ENCODE measurements around the gene ZPR1.

ZPR1 gene

DNA sequence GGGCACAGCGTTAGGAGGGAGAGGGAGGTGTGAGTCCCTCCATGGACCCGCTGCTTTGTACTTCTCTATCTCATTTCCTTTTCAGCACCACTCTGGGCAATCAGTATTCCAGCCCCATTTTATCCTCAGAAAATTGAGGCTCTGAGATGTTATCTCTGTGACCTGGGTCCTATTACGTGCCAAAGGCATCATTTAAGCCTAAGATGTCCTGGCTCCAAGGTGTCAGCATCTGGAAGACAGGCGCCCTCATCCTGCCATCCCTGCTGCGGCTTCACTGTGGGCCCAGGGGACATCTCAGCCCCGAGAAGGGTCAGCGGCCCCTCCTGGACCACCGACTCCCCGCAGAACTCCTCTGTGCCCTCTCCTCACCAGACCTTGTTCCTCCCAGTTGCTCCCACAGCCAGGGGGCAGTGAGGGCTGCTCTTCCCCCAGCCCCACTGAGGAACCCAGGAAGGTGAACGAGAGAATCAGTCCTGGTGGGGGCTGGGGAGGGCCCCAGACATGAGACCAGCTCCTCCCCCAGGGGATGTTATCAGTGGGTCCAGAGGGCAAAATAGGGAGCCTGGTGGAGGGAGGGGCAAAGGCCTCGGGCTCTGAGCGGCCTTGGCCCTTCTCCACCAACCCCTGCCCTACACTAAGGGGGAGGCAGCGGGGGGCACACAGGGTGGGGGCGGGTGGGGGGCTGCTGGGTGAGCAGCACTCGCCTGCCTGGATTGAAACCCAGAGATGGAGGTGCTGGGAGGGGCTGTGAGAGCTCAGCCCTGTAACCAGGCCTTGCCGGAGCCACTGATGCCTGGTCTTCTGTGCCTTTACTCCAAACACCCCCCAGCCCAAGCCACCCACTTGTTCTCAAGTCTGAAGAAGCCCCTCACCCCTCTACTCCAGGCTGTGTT lies 41.1 kb upstream of the ZPR1 start:
- no peak for TF ChIP-seq ZNF274 (IDR thresholded peaks at IDR 0.05; ENCODE audit: low read depth, low read length)
- no peak overlapping the region for H3K4me3 ChIP-seq (ENCODE audit: low read length)

DNA sequence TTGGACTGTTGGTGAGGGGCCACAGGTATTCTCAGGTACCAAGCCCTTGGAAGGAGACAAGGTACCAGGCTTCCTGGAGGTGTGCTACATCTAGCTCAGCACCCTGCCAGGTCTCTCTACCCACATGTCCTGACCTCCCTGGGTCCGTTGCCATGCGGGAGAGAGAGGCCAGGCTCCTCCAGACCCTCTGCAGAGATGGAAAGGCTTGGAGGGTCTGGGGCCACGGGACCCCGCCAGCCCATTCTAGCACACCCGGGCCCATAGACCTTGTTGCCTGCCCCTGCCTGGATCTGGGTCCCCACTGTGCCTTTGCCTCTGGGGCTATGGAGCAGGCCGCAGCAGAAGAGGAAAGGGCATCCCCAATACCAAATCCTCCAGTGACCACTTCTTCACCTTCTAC lies 39.6 kb upstream of the ZPR1 start:
- no peak for TF ChIP-seq ZNF274 (IDR thresholded peaks at IDR 0.05; ENCODE audit: low read depth, low read length)
- H3K4me3 ChIP-seq (ENCODE audit: low read length), result no peak overlapping the region

DNA sequence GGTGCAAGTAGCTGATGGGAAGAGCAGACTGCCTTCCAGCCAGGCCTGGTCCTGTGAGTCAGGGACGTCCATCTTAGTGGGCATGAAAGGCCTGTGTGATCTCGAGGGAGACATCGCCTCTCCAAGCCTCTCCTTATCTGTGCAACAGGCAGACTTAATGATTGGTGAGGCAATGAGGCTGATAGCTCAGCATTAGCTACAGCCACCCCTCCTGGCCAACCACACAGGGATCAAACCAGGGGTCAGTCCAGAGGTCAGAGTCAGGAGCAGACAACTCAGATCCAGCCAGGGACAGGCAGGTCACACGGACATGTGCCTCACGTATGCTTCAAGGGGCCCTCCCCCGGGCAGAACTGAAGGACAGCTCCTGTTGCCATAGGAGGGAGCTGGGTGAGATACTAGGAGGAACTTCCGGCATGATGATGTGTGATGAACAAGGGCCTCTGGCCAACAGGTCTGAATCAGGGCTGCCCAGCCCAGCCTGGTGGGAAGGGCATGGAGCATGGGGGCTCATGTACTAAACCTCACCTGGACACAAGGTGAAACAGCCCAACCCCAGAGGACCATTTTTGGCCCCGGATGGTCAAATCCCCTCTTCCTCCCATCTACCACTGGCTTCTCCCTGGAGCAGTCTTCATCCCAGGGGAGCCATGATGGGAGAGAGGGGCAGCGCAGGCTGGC lies 39.1 kb upstream of the ZPR1 start:
- no peak overlapping the region for H3K4me3 ChIP-seq (ENCODE audit: low read length)
- TF ChIP-seq ZNF274 (IDR thresholded peaks at IDR 0.05; ENCODE audit: low read depth, low read length), result no peak

DNA sequence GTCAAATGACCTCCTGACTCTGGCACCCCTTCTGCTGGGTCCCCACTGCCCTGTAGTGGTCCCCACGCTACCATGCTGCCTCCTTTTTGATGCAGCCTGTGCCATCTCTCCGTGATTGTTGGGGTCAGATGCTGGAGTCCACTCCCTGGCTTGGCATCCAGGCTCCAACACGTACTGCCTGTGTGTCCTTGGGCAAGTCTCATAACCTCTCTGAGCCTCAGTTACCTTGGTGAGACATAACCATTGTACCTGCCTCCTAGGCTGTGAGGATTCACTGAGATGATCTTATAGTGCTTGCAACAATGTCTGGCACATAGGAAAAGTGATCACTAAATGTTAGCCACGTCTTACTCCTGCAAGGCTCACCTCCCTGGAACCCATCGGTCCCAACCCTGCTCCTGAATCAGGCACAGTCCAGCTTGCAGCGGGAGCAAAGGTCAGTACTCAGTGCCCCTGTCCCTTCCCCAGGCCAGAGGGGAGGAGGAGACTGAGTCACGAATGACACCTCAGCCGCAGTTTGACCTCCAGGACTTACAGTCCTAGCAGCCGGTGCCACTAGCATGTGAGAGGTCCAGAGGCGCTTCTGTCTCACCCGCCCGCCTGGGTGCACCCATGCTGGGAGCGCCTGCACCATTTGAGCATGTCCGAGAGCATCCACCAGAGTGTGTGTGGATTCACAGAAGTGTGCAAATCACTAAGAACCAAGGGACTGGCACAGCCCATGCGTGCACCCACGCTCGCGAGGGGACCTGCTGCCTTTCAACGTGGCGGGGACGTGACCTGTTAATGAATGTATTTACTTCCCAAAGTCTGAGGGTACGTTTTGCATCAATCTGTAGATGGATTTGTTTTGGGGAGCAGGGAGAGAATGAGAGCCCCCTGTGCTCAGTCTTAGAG lies 38.3 kb upstream of the ZPR1 start:
- no peak overlapping the region for H3K4me3 ChIP-seq (ENCODE audit: low read length)
- TF ChIP-seq ZNF274 (IDR thresholded peaks at IDR 0.05; ENCODE audit: low read depth, low read length), result no peak

DNA sequence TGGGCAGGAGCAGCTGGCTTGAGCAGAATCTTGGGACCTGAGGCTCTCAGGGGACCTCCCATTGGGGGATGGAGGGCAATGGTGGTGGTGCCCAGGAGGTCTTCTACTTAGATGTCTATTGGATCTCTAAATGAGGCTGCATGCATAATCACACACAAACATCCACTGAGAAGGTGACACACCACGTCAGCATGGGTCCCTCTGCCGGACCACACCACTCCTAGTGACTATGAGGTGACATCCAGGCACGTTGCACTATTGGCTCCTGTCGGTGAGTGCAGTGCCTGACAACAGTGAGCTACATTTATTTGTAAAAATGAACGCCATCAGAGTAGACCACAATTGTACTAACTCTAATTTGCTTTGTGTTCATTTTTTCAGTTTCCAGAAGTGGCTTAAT lies 37.6 kb upstream of the ZPR1 start:
- no peak for TF ChIP-seq ZNF274 (IDR thresholded peaks at IDR 0.05; ENCODE audit: low read depth, low read length)
- no peak overlapping the region for H3K4me3 ChIP-seq (ENCODE audit: low read length)

DNA sequence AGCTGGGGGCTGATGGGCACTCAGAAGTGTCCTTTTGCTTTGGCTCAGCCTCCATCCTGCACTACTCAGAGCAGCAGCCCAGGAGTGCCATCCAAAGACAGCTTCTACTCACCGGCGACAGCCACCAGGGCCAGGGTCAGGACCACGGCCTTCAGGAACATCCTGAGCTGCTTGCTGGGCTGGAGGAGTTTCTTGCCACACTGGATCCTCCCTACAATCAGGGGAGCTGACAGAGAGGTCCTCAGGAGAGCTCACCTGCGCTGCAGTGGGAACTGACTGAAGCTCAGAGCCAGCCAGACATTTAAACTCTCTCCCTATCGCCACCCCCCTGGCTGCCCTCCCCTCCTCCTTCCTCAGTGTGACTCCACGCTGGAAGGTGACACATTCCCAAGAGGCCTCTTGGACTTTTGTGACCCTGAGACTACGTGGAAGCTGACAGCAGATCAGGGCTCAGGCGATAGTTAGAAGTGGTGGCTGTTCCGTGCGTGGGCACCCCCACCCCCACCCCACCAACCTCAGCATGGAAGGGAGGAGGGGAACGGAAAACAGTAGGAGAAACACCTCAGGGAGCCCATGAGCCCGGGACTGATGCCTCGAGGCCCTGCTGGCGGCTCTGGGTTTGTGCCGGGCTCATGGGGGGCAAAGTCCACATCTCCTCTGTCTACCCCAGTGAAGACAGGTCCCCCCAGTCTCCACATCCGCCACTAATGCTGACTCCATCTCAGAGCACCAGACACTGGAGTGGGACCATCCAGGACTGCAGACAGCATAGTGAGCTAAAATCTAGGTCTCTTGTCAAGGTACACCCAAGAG lies 35.4 kb upstream of the ZPR1 start, which contains the start of gene APOA4:
Gene APOA4 (minus strand): TSS at position 274 of the 813 bp plus-strand sequence. CDS start 113 bp downstream, at position 161.
- no peak within 1 kb of the TSS for H3K4me3 ChIP-seq (ENCODE audit: low read length)
- no peak for TF ChIP-seq ZNF274 (IDR thresholded peaks at IDR 0.05; ENCODE audit: low read depth, low read length)

DNA sequence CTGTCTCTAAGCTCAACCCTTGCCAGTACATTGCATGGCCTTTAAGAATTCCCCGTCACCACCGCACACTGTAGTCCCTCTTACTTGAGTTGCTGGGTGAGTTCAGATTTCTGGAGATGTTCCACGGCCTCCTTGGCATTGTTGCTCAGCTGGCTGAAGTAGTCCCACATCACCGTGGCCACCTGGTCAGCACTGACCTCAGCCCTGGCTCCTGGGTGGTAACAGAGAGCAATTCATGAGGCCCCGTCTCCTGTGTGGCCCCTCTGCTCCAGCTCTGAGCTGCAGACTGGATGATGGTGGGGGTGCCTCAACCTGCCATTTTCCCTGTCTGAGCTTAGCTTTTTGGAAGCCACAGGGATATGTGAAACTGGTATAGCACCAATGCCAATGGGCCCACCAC lies 34.8 kb upstream of the ZPR1 start:
- no peak for TF ChIP-seq ZNF274 (IDR thresholded peaks at IDR 0.05; ENCODE audit: low read depth, low read length)
- H3K4me3 ChIP-seq (ENCODE audit: low read length), result no peak overlapping the region

DNA sequence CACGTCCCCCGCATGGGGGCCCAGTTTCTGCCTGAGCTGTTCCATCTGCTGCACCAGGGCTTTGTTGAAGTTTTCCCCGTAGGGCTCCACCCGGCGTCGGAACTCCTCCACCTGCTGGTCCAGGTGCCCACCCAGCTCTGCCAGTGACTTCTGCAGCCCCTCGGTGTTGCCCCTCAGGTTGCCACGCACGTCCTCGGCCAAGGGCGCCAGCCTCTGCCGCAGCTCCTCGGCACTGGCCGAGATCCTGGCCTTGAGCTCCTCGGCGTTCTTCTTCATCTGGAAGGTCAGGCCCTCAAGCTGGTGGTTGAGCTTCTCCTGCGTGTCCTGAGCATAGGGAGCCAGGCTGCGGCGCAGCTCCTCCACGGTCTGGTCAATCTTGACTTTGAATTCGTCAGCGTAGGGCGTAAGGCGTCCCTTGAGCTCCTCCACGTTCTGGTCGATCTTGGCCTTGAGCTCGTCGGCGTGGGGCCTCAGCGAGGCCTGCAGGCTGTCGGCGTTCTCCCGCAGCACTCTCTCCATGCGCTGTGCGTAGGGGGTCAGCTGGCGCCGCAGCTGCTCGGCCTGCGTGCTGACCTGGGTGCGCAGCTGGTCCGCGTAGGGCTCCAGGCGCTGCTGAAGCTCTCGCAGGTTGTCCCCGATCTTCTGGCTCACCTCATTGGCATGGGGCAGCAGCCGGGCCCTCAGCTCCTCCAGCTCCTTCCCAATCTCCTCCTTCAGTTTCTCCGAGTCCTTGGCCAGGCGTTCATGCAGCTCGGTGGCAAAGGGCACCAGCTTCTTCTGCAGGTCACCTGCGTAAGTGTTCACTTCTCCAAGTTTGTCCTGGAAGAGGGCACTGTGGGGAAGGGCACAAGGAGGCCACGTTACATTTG lies 33.5 kb upstream of the ZPR1 start:
- H3K4me3 ChIP-seq (ENCODE audit: low read length), result no peak overlapping the region
- TF ChIP-seq ZNF274 (IDR thresholded peaks at IDR 0.05; ENCODE audit: low read depth, low read length), result no peak

DNA sequence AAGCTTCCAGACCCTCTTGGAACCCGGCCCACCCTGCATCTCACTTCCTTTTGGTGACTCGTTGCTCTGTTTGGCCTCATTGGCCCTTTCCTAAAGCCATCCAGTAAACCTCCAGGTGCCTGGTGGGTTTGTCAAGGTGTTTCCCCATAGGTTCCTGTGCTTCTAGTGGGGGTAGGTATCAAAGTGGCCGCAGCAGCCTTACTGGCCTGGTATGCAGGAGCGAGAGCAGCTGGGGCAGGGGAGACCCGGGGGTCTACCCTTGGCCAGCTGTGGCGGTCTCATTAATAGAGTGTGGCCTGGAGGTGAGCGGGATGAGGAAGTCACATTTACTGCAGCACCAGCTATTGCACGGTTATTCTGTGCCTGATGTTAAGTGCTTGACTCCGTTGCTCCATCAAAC lies 31.2 kb upstream of the ZPR1 start:
- no peak for TF ChIP-seq ZNF274 (IDR thresholded peaks at IDR 0.05; ENCODE audit: low read depth, low read length)

DNA sequence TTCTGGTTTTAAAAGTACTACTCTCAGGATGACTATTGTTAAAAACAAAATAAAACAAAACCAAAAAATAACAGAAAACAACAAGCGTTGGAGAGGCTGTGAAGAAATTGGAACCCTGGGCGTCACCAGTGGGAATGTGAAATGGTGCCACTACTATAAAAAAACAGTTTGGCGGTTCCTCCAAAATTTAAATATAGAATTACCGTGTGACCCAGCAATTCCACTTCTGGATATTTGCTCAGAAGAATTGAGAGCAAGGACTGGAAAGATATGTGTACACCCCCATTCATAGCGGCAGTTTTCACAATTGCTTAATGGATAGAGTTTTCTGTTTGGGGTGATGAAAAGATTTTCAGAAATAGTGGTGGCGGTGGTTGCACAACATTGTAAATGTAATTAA lies 26.7 kb upstream of the ZPR1 start:
- no peak for TF ChIP-seq ZNF274 (IDR thresholded peaks at IDR 0.05; ENCODE audit: low read depth, low read length)
- H3K4me3 ChIP-seq (ENCODE audit: low read length), result no peak overlapping the region

More for the DNA sequence above, 31.2 kb upstream of the ZPR1 start:
- H3K4me3 ChIP-seq (ENCODE audit: low read length), result no peak overlapping the region

DNA sequence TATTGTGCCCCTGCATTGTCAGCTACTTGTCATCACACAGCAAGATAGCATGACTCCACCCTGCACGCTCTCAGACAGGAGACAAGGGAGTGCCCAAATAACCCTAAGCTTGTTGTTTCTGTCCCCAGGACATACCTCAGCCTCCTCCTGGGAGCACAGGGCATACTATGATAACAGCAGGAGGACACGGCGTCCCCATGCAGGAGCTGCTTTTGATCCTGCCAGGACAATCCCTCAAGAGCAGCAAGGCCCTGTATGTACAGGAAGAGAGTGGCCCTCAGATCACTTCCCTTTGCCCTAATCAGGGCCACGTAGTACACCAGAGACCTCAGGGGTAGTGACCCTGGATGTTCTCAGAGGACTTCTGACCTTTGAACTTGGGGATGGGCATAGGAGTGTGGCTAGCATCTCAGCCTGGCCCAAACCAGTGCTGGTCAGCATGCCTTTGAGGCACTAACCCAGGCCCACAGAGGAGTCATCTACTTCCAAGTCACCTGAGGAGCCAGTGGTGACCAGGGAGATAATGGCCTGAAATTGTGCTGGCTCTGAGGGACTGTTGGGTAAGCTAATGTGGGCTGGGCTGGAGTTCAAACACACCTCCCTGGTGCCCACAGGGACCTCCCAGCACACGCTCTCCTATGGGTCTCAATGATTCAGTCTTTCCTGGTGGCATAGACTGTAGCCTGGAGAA lies 26.1 kb upstream of the ZPR1 start:
- no peak for TF ChIP-seq ZNF274 (IDR thresholded peaks at IDR 0.05; ENCODE audit: low read depth, low read length)
- no peak overlapping the region for H3K4me3 ChIP-seq (ENCODE audit: low read length)

DNA sequence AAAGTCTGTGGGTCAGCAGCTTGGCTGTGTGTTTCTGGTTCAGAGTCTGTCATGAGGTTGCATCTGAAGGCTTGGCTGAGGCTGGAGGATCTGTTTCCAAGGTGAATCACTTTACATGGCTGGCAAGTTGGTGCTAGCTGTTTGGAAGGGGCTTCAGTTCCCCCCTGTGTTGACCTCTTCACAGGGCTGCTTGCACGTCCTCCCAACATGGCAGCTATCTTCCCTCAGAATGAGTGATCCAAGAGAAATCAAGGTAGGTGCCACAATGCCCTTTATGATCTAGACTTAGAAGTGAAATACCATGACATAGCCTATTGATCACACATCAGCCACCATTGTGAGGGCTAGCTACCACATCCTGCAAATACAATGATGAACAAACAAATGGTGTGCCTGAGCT lies 25.3 kb upstream of the ZPR1 start:
- no peak for TF ChIP-seq ZNF274 (IDR thresholded peaks at IDR 0.05; ENCODE audit: low read depth, low read length)
- no peak overlapping the region for H3K4me3 ChIP-seq (ENCODE audit: low read length)

All from GM08714 (cell line).